Amniotic stem cell (primary cell): ENCODE results near the gene SGCD.
A peak's percentile ranks its signal among the peaks of the same experiment; 100 is the strongest.

Experiments
- DNase-seq: peaks from one replicate; lab custom pipeline; 2025; lab: John Stamatoyannopoulos, UW

The SGCD gene

DNA sequence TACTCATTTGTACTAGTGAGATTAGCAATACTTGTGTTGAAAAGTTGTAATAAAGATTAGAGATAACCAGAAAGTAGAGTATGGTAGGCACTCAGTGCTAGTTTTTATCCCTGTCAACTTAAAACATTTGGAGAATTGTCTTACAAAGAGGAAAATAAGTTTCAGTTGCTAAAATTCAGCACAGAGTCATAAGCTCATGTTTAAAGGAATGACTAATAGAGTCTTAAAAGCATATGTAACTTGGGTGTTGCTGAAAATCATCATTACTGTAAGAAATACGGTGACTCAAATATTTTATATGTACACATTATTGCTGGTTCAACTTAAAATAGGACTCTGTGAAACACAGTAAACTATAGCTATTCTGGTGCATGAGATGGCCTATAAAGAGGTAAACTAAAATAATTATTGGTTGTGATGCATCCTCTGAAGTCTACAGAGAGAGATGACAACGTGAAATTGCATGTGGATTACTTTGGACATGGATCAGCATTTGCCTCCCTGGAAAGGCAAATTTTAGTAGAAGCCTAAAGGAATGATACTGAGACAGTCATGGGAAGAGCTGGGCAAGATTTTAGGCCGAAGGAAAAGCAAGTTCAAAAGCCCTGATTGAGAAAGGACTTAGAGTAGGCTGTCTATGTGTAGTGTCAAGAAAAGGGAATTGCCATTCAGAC, 34.6 kb downstream of the SGCD start:
- no peak for DNase-seq

DNA sequence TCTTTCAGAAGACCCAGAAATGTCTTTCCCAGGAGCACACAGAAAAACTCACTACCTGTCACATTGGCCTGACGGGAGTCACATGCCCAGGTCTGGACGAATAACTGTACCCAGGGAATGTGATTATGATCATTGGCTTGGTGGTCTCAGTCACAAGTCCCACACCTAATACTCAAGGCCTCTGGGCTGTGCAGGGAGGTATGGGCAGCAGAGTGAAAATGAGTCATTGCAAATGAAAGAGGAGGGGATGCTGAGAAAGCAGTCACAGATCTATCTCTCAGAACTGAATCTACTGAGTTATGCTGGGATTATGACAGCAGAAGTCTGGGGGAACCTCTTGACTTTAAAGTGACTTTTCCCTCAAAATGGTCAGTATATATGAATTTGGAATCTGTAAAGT, 36.9 kb downstream of the SGCD start:
- no peak for DNase-seq

DNA sequence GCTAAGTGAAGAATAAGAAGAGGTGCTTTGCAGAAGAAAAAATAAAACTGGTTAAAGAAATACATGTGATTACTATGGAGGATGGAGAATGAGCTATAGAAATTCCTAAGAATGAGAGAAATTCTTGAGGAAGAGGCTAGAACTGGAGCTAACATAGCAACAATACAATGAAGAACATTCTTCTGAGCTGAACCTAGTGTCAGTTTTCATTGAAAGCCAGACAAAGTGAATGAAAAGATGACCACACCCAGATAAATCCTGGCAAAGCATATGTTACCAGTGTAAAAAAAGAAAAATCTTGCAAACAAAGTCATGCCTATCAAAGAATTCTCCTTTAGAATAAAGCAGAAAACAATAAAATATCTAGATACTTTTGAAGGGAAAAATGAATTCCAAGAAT, 39.6 kb downstream of the SGCD start:
- no peak for DNase-seq

DNA sequence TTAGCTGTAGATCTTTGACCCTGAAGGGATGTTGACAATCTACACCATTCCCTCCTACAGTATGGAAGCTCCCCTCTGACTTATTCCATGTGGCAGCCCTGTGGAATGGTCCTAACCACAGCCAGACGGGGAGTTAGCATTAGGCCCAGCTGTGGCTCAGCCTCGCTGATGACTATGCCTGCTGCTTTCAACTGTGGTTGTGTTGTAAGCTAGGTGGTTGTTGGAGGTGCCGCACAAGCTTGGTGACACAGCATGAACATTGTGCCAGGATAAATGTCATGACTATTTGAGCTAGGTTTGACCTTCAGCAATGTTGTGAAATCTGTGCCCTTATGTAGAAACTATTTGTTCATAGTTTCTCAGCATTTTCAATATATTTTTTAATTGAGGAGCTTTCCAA, 40.6 kb downstream of the SGCD start:
- peak; percentile 68 for DNase-seq

DNA sequence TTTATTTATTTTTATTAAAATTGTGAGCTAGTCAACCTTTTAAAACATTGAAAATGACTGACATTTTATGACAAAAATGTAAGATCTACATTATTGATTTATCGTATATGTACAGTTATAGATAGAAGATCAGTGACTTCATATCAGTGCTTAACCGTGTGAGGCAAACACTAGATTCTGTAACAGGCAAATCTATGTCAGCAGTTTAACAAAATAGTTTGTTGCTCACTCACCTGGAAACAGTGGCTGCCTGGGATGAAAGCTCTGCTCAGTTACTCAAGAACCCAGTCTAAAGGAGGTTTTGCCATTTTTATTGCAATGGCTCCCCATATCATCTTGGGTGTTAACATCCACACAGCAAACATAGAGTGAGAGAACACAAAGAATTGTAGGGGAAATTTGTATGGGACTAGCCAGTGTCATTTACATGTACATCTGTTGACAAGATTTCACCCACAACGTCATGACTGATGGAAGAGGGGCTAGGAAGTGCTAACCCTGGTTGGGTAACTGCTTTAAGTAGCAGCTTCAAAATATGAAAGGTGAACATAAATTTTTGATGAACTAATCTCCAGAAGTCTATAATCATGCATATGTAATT, 49.0 kb downstream of the SGCD start:
- no peak for DNase-seq

DNA sequence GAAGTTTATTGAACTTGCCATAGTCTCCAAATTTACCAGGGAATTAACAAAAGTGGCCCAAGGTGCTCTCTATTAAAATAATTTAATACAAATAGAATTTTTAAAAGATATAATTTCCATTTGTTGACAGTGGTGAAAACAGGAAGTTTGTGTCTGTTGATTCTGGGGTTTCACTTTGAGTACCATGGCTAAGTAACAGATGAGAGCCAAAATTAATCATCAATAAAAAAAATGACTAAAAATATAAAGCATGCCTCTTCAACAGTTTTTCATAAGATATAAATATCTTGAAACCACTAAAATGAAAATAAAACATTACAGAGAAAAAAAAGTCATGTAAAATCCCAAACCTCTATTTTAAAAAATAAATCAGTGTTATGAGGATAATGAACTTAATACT, 49.8 kb downstream of the SGCD start:
- DNase-seq, result no peak

DNA sequence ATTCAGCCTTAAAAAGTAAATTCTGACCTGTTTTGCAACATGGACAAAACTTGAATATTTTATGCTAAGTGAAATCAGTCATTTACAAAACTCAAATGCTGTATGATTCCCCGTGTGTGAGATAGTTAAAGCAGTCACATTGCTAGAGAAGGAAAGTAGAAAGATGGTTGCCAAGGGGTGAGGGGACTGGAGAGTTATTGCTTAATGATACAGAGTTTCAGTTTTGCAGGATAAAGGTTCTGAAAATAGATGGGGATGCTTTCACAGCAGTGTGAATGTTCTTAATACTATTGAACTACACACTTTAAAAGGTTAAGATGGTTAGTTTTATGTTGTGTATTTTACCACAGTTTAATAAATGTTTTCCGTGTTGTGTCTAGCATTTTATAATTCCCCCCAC, 51.2 kb downstream of the SGCD start:
- no peak for DNase-seq

DNA sequence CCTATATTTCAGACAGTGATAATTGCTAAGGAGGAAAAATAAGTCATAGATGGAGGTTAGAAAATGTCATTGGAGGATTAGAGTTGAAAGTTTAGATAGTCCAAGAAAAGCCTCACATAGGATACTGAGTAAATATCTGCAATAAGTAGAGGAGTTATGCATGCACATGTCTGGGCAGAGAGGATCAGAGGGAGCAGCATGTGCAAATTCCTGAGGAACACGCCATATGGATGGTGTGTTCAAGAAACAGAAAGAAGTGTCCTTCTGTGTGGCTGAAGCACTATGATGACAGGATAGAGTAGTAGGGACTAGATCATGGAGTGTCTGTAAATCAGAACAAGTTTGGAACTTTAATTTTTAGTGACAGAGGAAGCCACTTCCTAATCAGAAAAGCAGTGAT, 52.2 kb downstream of the SGCD start:
- no peak for DNase-seq

DNA sequence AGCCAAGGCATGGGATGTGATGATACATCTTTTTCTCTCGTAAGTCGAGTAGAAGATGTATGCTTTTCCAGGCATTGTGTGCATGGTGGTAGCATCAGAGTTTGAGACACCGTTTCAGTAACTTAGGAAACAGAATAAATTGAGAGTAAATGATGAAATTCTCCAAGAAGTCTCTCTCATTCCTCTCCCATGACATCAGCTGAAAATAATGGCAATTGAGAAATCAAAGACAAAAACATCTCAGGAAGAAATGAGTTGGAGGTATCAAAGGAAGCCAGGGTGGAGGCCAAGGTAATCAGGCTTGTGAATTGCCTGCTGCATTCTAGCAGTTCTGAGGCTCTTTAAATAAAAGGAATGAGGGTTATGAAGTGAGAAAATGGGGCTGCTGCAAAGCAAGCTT, 53.9 kb downstream of the SGCD start:
- no peak for DNase-seq

DNA sequence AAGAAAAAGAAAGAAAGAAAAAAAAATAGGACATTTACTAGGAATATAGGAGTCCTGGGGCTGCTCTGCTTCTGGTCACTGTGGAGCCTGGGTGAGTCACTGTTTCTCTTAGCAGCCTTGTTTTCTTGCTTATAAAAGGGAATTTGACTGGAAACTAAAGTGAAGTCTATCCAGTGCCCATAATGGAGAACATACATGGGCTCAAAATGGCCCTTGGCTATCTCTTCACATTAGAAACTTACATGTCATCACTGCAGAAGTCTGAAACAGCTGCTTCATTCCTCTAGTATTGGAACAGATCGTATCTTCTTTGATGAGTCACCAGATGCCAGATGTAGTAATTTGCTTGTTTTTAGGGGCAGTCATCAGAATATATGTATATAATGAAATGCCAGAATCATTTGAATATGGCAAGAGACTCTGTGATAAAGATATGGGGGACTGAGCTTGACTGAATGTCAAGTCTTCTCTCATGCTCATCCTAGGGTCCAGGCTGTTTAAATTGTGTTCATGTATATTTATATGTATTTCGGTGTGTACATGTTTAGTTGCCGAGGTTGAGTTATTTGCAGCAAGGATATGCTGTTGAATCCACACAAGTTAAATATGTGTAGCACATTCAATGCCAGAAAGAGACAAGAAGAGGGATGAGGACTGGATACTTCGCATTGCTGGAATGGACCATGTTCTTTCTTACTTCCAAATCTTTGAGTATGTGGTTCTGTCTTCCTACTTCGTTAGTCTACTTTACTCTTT, 56.7 kb downstream of the SGCD start:
- DNase-seq, result no peak

DNA sequence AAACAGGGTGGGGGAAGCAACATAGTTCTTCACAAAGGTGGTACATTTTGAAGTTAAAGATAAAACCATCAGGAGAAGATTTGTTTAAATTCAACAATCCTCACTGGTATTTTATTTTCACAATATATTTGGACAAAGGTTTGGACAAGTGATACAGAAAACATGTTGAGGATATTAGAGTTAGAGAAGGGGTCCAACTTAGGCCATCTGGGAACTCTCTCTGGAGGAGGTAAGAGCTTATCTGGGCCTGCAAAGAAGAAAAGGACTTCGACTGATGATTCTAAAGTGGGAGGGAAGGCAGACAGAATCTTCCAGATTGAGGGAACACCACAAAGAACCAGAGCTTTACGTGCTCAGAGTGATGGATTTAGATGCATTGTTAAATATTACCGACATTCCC, 58.5 kb downstream of the SGCD start:
- no peak for DNase-seq

DNA sequence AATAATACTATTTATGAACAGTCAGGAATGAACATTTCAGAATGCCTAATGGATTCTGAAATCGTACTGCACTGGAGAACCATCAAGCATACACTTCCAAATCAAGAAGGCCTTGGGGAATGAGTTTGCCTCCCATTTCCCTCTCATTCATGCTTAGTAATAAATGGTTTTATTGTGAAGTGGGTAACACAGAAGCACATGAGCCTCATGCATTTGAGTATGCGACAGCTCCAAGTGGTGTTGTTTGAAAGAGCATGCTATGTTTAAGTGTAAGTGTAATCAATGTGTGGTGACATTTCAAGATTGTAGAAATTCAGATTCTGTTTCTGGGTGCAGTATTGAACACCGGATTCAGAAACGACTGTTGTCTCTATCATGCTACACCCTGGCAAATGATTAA, 60.0 kb downstream of the SGCD start:
- DNase-seq, result no peak

DNA sequence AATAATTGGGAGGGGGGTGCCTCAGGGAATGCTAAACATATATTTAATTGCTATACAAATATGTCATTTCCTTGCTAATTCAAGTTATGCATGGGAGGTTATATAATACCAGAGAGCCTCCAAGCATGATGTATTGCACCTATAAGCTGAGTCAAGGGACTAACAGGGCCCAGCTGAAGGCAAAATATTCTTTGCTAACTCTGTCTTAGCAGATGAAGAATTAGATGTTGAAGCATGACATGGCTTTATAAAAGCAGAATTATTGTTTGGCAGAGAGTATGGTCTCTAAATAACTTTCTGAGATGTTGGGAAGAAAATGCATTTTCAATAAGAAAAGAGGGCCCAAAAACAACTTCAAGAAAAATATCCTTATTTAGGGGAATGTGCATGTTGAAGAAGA, 60.4 kb downstream of the SGCD start:
- DNase-seq, result no peak

DNA sequence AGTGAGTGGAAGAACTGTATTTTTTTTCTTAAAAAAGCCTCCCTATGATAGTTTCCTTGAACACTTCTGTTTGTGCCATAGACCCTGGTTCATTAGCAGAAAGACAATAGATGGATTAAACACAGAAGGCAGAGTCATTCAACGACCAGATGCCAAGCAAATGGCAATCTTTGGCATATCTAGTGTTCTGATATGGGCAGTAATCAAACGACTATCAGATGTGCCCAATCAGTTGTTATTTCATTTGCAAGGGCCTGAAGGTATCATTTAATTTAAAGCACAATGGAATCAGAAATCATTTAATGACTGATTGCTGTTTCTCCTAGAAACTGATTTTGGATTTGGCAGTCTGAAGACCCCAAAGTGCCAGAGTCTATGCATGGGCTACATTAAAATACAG, 61.3 kb downstream of the SGCD start:
- DNase-seq, result no peak

DNA sequence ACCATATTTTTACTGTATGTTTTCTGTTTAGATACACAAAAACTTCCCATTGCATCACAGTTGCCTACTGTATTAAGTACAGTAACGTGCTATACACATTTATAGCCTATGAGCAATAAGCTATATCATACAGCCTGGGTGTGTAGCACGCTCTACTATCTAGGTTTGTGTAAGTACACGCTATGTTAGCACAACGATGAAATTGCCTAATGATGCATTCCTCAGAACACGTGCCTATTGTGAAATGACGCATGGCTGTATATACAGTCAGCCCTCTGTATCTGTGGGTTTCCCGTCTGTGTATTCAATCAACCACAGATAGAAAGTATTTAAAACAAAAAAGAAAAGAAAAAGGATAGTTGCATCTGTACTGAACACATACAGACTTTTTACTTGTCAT, 64.2 kb downstream of the SGCD start:
- no peak for DNase-seq

DNA sequence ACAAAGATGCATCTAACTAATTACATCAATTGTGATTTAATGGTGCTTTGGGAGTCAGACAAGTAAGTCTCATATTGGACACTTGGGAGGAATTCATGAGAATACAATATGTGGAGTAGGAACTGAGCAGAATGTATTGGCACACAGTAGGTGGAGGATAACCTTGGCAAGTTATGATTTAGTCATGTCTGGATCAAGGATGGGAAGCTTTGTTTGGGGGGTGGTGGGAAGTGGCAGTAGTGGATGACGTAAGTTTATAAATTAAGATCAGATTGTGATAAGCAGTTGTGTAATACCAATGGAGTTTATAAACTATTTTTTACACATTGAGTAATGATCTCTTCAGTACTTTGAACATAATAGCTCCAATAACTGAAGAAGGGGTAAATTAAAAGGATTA, 67.0 kb downstream of the SGCD start:
- DNase-seq, result no peak

DNA sequence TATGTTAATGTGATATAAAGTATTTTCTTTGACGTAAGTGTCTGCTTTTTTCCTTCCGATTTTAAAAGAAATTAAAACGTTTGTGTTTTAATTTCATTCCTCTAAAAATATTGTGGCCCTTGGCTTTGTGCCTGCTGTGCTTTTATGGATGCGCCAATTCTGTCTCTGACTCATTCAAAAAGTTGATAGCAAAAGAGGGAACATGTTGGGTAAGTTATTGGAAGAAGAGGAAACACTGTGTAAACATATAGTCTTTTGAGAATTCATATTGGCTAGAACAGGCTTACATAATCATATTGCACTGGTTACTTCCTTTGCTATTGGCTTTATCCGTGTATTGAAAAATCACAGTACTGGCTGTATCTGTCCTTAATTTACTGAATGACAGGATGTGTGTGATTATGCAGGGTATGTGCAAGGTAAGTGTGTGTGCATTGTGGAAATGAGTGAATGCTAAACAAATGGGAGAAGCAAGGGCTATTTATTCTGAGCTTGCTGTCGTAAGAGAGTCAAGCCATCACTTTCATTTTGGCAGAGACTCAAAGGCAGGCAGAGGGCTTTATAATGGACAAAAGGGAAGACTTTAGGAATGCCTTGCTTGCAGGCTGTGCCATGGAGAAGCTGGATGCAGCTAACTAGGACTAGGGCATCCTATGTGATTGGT, 67.8 kb downstream of the SGCD start:
- no peak for DNase-seq

DNA sequence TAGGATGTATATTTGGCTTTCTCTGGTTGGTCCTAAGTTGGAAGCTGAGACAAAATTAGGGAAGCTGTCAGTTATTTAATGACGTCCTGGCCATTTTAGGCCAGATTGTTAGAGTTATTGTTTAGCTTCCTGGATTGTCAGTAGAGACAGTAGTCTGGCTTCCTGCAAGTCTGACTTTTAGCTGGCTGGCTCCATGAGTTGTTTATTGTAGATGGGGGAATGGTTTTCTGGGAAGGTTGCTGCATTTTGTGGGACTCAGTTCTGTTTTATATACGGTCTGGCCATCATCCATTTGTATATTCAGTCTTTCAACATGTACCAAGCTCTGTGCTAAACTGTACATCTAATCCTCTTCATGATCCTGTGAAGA, 68.3 kb downstream of the SGCD start:
- DNase-seq, result no peak

DNA sequence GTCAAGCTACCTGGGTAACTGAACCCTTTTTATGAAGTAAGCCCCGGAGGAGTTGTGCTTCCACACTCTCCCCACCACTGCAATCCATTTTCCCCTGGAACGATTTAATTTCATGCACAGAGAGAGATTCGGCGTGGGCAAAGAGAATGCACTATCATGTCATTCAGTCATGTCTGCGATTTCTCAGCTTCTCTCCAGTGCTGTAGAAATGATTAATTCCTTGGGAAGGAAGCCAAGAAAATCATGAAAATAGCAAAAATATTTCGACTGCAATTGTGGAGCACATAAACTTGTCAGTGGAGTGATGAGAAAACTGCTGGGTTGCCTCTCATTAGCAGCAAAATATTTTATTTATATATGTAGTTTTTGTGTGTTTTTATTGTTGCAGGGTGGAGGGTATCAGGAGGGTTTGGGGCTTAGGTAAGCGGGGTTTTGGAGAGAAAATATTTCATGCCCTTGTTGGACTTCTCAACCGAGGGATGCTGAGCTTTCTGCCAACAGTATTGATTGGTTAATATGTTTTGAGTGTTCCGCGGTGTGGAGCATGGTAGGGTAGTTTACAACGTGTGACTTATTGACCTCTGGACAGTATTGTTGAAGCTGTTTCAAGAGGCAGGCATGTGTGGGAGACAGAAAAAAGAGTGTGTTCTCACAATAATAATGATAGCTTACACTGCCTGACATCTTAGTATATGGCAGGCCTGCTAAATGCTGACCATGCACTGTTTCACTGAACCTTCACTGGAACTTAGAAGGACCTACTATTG, 69.3 kb downstream of the SGCD start:
- peak; percentile 40 for DNase-seq

DNA sequence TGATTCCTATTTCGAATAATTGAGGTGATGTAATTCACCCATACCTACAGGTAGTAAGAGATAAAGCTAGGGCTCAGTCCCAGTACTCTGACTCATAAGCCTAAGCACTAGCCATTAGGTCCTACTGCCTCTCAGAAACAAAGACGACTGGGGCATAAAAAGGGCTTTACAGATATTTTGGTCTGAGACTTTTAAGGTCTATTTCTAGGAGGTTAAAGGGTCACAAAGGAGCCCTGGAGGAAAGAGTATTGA, 69.8 kb downstream of the SGCD start:
- no peak for DNase-seq

DNA sequence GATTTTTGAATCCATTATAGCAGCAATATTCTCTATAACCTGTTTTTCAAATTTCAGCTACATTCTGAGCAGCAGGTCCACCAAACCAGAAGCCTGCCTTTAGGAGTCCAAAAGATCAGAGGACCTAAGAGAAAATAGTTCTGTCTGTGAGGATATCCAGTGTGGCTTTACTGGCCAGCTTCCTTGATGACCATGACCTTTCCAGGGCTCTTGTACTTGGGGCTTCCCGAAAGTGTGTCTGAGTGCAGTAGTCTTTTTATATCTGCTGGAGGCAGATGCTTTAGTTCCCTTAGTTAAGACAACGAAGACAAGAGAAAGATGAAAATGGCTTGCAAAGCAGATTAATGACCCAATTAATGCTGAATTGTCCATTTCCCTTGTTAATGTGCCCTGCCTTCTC, 72.4 kb downstream of the SGCD start:
- no peak for DNase-seq

DNA sequence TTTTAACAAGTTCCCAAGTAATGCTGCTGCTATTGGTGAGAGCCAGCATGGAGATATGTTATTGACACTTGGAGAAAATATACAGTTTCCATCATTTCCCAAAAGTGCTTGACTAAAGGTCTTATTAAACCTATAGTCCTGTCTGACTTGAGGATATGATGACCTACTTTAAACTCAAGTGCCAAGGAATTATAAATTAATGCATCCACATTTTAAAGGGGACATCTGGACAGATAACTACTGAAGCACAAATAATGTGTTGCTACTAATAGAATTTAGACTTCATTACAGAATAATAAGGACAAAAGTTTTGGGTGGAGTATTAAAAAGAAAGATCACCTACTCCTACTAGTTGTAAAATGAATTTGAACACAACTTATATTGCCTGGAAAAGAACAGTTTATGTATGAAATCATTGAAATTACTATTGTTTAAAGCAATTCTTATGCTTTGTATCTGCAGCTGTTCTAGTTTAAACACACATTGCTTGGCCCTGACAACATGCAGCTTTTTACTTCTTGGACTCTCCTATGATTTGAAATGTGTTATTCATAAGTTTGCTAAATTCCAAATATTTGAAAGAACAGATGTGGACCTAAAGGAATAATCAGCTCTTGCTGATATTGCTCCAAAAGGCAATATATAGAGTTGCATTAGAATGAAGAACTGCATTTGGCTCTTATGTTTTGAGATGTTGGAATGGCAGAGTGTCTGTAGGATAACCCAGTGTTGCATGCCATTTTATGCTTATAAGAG, 73.4 kb downstream of the SGCD start:
- DNase-seq, result no peak
